ENCODE data around the gene SLC26A1. TPM values are rescaled to one million over a fixed set of nuclear protein-coding genes. Genes with fewer than 3 reads are reported as not detected.

The SLC26A1 gene
- total and polyA plus RNA-seq, 5 donors, result 0.34 to 0.37 (median 0.36) TPM; not detected in 2

DNA sequence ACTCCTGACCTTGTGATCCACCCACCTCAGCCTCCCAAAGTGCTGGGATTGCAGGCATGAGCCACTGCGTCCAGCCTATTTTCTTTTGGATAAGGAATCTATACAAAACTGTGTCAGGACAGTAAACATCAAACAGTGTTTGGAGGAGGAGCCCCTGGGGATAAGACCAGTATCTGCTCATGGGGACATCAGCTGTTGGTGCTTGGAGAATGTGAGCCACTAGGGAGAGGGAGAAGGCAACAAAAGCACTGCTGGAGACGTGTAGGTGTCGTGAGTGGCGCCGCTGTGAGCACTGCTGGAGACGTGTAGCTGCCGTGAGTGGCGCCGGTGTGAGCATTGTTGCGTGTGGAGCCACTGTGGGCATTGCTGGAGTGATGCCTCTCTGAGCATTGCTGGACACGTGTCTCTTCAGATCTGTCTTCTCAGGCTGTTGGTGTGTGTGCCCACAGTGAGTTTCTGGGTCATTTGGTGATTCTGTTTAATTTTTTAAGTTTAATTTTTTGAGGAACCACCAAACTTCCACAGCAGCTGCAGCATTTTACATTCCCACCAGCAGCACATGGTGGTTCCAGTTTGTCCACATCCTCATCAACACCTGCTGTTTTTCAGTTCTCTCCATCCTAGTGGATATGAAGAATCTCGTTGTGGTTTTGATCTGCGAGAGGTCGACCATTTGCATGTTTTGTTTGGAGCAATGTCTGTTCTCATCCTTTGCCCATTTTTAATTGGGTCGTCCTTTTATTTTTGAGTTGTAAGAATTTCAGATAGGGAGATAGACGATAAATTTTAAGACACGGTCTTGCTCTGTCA lies 38.8 kb downstream of the SLC26A1 start:
- Histone ChIP-seq H3K4me1 (ENCODE audit: control insufficient read depth, insufficient read depth, low read length) (no peaks in the 10 kb centered on the region), H3K9me3 (ENCODE audit: control insufficient read depth, low read length) (no peaks in the 10 kb centered on the region), H3K4me3 (ENCODE audit: low read length) (no peak overlapping the region), H3K27ac (ENCODE audit: low read length) (no peak overlapping the region), H3K27me3 (ENCODE audit: control insufficient read depth, insufficient read depth) (no peaks in the 10 kb centered on the region)
- intact Hi-C loops (cut with DNase I), result no loop called here
- 91% methylated on average over 17 of the region's 17 CpGs for WGBS
- ATAC-seq (no peak), DNase-seq (peak in 1 of 3 donors; percentile 25)

DNA sequence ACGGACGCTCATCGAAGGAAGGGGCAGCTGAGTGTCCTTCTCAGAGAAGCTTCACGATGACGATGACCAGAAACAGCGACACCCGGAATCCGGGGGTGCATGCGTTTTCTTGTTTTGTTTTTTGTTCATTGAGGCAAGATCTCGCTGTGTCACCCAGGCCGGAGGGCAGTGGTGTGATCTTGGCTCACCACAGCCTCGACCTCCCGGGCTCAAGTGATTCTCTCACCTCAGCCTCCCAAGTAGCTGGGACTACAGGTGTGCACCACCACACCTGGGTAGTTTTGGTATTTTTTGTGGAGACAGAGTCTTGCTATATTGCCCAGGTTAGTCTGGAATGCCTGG lies 39.7 kb downstream of the SLC26A1 start:
- intact Hi-C loops (cut with DNase I), result no loop called here
- Histone ChIP-seq H3K4me1 (ENCODE audit: control insufficient read depth, insufficient read depth, low read length) (no peaks in the 10 kb centered on the region), H3K27me3 (ENCODE audit: control insufficient read depth, insufficient read depth) (no peaks in the 10 kb centered on the region), H3K27ac (ENCODE audit: low read length) (no peak overlapping the region), H3K4me3 (ENCODE audit: low read length) (no peak overlapping the region), H3K9me3 (ENCODE audit: control insufficient read depth, low read length) (no peaks in the 10 kb centered on the region)
- ATAC-seq, result no peak
- DNase-seq, result no peak
- WGBS, result 98% methylated on average over 13 of the region's 13 CpGs

DNA sequence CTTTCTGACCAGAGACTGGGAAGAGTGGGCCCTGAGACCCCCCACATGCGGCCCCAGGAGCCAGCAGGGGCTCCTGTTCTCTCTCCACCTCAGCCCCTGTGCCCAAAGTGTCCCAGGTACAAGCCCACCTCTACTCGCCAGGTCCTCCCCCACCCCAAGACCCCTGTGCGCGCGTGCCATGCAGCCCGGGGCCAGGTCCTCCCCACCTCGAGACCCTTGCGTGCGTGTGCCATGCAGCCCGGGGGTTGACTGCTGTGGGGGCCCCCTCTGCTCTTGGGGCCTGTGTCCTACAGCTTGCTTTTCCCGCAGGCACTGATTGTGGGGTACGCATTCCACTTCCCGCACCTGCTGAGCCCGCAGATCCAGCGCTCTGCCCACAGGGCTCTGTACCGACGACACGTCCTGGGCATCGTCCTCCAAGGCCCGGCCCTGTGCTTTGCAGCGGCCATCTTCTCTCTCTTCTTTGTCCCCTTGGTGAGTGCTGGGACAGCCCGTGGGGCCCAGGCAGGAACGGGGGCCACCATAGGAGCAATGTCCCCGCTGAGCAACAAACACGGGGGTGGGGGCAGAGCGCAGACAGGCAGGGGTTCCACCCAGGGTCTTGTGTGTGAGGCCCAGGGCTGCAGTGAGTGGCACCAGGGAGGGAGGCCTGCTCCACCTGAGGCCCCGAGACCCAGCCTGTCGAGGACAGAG lies 40.2 kb downstream of the SLC26A1 start:
- ATAC-seq (no peak), DNase-seq (peak in 2 of 3 donors; percentile 46 to 53)
- 95% methylated on average over 28 of the region's 28 CpGs for WGBS
- Histone ChIP-seq H3K27me3 (ENCODE audit: control insufficient read depth, insufficient read depth) (no peaks in the 10 kb centered on the region), H3K4me1 (ENCODE audit: control insufficient read depth, insufficient read depth, low read length) (no peaks in the 10 kb centered on the region), H3K27ac (ENCODE audit: low read length) (no peak overlapping the region), H3K4me3 (ENCODE audit: low read length) (no peak overlapping the region), H3K9me3 (ENCODE audit: control insufficient read depth, low read length) (no peaks in the 10 kb centered on the region)
- intact Hi-C loops (cut with DNase I), result no loop called here

DNA sequence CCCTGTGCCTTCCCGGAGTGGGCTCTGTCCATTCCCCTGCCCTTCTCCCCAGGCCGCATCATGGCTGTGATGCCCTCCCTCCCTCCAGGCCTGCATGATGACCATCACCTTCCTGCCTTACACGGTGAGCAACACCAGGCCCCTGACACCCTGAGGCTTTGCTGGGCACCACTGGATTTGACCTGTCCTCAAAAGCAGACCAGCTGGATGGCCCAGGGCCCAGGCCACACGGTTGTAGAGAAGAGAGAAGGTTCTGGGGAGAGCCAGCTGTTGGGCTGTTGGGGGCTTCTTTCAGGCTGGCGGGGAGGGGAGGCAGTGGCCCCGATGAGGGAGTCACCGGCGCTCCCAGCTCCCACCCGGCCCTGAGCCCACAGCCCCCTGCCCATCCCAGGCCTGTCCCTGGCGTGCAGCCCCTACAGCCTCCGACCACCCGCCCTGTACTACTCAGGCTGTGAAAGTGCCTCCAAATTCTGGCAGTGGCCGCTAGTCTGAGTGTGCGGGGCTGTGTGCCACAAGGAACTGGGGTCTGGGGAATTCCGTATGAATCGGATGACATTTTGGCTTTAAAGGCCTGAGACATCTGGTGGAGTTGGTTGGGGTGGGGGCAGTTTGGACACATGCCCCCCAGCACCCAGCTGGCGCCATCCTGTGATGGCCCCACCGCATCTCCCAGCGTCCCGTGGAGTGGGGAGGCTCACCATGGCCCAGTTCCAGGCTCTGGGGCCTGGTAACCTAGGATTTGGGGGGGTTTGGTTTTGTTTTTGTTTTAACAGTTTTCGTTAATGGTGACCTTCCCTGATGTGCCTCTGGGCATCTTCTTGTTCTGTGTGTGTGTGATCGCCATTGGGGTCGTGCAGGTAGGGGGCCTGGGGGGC lies 41.4 kb downstream of the SLC26A1 start:
- Histone ChIP-seq H3K4me3 (ENCODE audit: low read length) (no peak overlapping the region), H3K9me3 (ENCODE audit: control insufficient read depth, low read length) (no peaks in the 10 kb centered on the region), H3K27ac (ENCODE audit: low read length) (no peak overlapping the region), H3K27me3 (ENCODE audit: control insufficient read depth, insufficient read depth) (no peaks in the 10 kb centered on the region), H3K4me1 (ENCODE audit: control insufficient read depth, insufficient read depth, low read length) (no peaks in the 10 kb centered on the region)
- 86% methylated on average over 23 of the region's 23 CpGs for WGBS
- intact Hi-C loops (cut with DNase I), result no loop called here
- DNase-seq (peak in 1 of 3 donors; percentile 44), ATAC-seq (no peak)

DNA sequence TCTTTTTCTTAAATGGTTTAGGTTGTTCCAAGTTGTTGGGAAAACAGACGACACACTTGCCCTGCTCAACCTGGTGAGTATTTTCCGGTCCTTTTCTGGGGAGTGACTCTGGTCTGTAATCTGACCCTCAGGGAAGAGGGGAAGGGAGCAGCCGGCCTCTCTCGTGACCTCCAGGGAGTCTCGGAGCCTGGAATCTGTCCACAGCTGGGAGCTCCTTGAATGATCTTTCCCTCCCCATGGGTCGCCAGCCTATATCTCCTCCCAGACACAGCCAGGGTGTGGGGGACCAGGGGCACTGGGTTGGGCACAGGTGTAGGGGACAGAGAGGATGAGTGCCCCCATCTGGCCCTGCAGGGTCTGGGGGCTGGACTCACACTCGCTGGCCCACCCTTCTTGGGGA lies 42.0 kb downstream of the SLC26A1 start:
- 76% methylated on average over 7 of the region's 7 CpGs for WGBS
- Histone ChIP-seq H3K27me3 (ENCODE audit: control insufficient read depth, insufficient read depth) (no peaks in the 10 kb centered on the region), H3K4me3 (ENCODE audit: low read length) (no peak overlapping the region), H3K27ac (ENCODE audit: low read length) (no peak overlapping the region), H3K4me1 (ENCODE audit: control insufficient read depth, insufficient read depth, low read length) (no peaks in the 10 kb centered on the region), H3K9me3 (ENCODE audit: control insufficient read depth, low read length) (no peaks in the 10 kb centered on the region)
- intact Hi-C loops (cut with DNase I), result no loop called here
- DNase-seq (peak in 1 of 3 donors; percentile 5), ATAC-seq (no peak)

DNA sequence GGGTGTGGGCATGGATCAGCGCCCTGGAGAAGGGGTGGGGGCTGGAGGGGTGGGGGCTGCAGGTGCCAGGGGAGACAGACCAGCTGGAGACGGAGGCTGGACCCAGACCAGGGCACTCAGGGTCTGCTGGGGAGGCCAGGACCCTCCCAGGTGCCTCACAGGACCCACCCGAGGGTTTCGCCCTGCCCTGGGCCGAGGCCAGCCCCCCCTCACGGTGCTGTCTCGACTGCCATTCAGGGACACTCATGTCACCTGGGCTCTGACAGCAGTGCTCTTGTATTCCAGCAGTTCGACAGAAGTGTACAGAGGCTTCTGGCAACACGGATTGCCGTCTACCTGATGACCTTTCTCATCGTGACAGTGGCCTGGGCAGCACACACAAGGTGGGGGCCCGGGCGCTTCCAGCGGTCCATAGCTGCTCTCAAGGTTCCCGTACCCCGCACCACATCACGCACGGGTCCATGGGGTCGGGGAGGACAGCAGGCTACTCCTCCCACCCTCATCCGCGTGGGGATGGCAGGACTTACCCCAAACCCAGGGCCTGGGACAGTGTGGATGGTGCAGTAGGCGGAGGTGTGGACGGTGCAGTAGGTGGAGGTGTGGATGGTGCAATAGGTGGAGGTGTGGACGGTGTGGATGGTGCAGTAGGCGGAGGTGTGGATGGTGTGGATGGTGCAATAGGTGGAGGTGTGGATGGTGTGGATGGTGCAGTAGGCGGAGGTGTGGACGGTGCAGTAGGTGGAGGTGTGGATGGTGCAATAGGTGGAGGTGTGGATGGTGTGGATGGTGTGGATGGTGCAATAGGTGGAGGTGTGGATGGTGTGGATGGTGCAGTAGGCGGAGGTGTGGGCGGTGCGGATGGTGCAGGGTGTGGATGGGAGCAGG lies 42.8 kb downstream of the SLC26A1 start:
- no peaks in the 10 kb centered on the region for H3K9me3 ChIP-seq (ENCODE audit: control insufficient read depth, low read length)
- DNase-seq, result peak in 2 of 3 donors; percentile 40 to 43

DNA sequence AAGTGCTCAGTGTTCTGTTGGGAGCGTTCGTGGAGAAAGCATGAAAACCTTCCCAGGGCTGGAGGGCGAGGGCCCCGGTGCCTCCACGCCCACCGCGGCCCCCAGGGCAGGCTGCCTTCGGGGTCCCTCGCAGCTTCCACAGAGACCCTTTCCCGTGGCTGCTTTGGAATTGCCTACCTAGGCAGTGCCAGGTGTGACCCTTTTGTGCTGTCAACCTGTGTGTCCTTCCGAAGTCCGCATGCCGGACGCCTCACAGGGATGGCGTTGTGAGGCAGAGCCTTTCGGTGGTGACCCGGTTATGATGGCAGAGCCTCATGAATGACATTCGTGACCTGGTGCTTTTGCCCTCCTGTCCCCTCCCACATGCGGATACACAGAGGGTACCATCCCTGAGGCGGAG lies 43.5 kb downstream of the SLC26A1 start:
- Histone ChIP-seq H3K4me3 (ENCODE audit: low read length) (no peak overlapping the region), H3K27me3 (ENCODE audit: control insufficient read depth, insufficient read depth) (no peaks in the 10 kb centered on the region), H3K9me3 (ENCODE audit: control insufficient read depth, low read length) (no peaks in the 10 kb centered on the region), H3K4me1 (ENCODE audit: control insufficient read depth, insufficient read depth, low read length) (no peaks in the 10 kb centered on the region), H3K27ac (ENCODE audit: low read length) (no peak overlapping the region)
- WGBS, result 93% methylated on average over 20 of the region's 20 CpGs
- DNase-seq, result peak in 1 of 3 donors; percentile 50
- ATAC-seq, result no peak
- intact Hi-C loops (cut with DNase I), result no loop called here

More for the DNA sequence above, 42.8 kb downstream of the SLC26A1 start:
- H3K27me3 ChIP-seq (ENCODE audit: control insufficient read depth, insufficient read depth), result no peaks in the 10 kb centered on the region
- no peak overlapping the region for H3K4me3 ChIP-seq (ENCODE audit: low read length)
- H3K27ac ChIP-seq (ENCODE audit: low read length), result no peak overlapping the region
- no peak for ATAC-seq
- H3K4me1 ChIP-seq (ENCODE audit: control insufficient read depth, insufficient read depth, low read length), result no peaks in the 10 kb centered on the region
- WGBS, result 90% methylated on average over 30 of the region's 30 CpGs
- intact Hi-C loops (cut with DNase I), result no loop called here

DNA sequence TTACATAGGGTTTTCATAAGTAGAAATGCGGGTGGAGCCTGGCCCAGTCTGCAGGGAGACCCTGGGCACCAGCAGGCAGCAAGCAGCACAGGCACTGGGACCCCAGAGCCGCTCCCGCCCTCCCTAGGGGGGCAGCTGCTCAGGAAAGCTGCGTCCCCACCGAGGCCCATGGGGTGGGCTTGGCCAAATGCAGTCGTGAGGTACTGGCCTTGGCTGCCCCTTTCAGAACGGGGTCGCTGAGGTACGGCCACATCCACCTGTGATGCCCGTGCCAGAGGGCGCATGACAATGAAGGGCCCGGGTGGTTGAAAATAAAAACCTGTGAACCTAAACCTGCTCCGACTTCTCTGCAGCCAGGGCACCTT lies 44.3 kb downstream of the SLC26A1 start:
- Histone ChIP-seq H3K27ac (ENCODE audit: low read length) (no peak overlapping the region), H3K9me3 (ENCODE audit: control insufficient read depth, low read length) (no peaks in the 10 kb centered on the region), H3K4me3 (ENCODE audit: low read length) (no peak overlapping the region), H3K27me3 (ENCODE audit: control insufficient read depth, insufficient read depth) (no peaks in the 10 kb centered on the region), H3K4me1 (ENCODE audit: control insufficient read depth, insufficient read depth, low read length) (no peaks in the 10 kb centered on the region)
- intact Hi-C loops (cut with DNase I), result no loop called here
- peak in 1 of 3 donors; percentile 56 for DNase-seq
- WGBS, result 92% methylated on average over 13 of the region's 13 CpGs
- no peak for ATAC-seq

DNA sequence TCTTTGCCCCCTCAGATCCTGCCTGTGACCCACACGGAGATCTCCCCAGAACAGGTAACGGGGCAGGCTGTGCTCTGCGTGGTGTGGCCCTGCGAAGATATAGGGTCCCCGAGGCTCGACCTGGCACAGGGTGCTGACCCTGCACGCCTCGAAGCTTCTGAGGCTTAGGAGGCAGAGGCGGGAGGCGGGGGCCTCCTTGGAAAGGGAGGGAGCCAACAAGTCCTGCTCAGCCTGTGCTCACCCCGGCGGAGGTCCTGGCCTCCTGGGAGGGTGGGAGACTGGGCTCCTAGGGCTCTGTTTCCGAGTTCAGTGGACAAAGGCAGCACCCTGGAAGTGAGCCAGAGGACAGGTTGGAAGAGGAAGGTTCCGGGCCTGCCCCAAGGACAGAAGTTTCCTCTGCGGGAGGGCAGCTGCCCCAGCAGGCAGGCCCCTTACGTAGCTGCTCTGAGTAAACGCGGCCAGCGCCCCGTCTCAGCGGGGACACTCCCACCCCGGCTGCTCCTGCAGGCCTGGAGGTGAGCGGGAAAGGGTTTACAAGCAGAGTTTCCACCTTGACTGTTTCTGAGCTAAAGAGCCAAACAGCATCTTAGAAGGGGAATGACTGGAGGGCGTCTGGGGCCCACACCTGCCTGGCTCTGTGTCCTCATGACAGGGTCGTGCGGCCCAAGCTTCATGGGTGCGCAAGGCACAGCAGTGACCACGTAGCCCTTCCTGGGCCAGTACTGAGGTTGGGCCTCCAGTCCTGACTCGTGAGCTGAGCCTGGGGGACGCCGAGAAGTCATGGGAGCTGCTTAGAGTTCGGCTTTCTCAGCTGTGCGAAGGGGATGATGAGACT lies 44.9 kb downstream of the SLC26A1 start:
- H3K9me3 ChIP-seq (ENCODE audit: control insufficient read depth, low read length), result no peaks in the 10 kb centered on the region
- H3K4me1 ChIP-seq (ENCODE audit: control insufficient read depth, insufficient read depth, low read length), result no peaks in the 10 kb centered on the region
- H3K27me3 ChIP-seq (ENCODE audit: control insufficient read depth, insufficient read depth), result no peaks in the 10 kb centered on the region
- WGBS, result 82% methylated on average over 33 of the region's 33 CpGs
- H3K27ac ChIP-seq (ENCODE audit: low read length), result no peak overlapping the region
- H3K4me3 ChIP-seq (ENCODE audit: low read length), result no peak overlapping the region
- no peak for ATAC-seq
- intact Hi-C loops (cut with DNase I), result no loop called here
- DNase-seq, result peak in 1 of 3 donors; percentile 50
